K562 (cell line): ENCODE measurements around the gene USP49. TPM values are rescaled to one million over a fixed set of nuclear protein-coding genes. Genes with fewer than 3 reads are reported as not detected.

Source experiments
- ATAC-seq: fragments of 200-7000 bp; cut with Tn5 transposase; 3 replicates; pipeline ENCODE4 v1.9.1; 2020; ENCODE audit warnings: moderate library complexity
- BruUV-seq: library from RNA; stranded (reverse); fragments of 400-500 nt; replicated peaks from 2 replicates; lab custom pipeline; 2021; lab: Mats Ljungman, UMichigan
- CTCF ChIA-PET: fragments of 300-600 bp; formaldehyde crosslinking; extraction: SDS; loops from one replicate; lab custom pipeline; 2021; ENCODE audit warnings: low intra/inter-chr PET ratio; lab: Yijun Ruan, JAX
- POLR2A ChIA-PET: fragments of 300-600, 350-650 bp; sonication (Branson Sonifier 250); formaldehyde crosslinking; extraction: SDS; loops from one replicate; lab custom pipeline; 2021; ENCODE audit warnings: antibody characterized with exemption, inconsistent platforms; lab: Yijun Ruan, JAX
- DNase-seq, 4 experiments: peaks; one replicate each; pipeline versions ENCODE4 v3.0.0 to v3.0.0-alpha.2; 2011 to 2018; ENCODE audit warnings: low spot score in 3 of 4, mixed read lengths in 3 of 4; ENCODE audit errors: extremely low read depth in 1 of 4
- FAIRE-seq: peaks from 2 replicates; lab custom pipeline; 2011; peaks lifted over from hg19 to GRCh38; lab: Jason Lieb, UNC
- H2AFZ ChIP-seq: 2 replicates; pipeline ENCODE4 v1.6.0; 2011; ENCODE audit warnings: low read depth, low read length, control low read depth, inconsistent platforms
- H3K27ac ChIP-seq: fragments of 200-600 bp; 3 replicates; pipeline ENCODE4 v1.8.0; 2011; ENCODE audit warnings: low read depth, mild to moderate bottlenecking, control low read depth, inconsistent platforms, low read length, moderate library complexity, mixed read lengths; ENCODE audit errors: extremely low read depth
- H3K27me3 ChIP-seq, 2 experiments: fragments of 300-600 bp in 1 of 2; 2 replicates in 1 of 2; 3 replicates in 1 of 2; pipeline versions ENCODE4 v1.6.0 to v1.8.0; 2011; ENCODE audit warnings: inconsistent platforms in 2 of 2, low read length in 2 of 2, mild to moderate bottlenecking in 1 of 2, mixed read lengths in 1 of 2, moderate library complexity in 1 of 2; ENCODE audit not compliant: control insufficient read depth in 2 of 2, insufficient read depth in 2 of 2
- H3K36me3 ChIP-seq: fragments of 300-600 bp; 3 replicates; pipeline ENCODE4 v1.8.0; 2011; ENCODE audit warnings: mild to moderate bottlenecking, low read length, inconsistent platforms; ENCODE audit not compliant: control insufficient read depth, insufficient read depth
- H3K4me1 ChIP-seq, 2 experiments: fragments of 200-600 bp in 1 of 2; replicated peaks in 1 of 2; 2 replicates in 1 of 2; 3 replicates in 1 of 2; pipeline versions ENCODE4 v1.5.1 to v1.8.0; 2011; ENCODE audit warnings: inconsistent platforms in 2 of 2, low read length in 2 of 2, mild to moderate bottlenecking in 1 of 2, mixed read lengths in 1 of 2, moderate library complexity in 1 of 2; ENCODE audit not compliant: control insufficient read depth in 2 of 2, insufficient read depth in 2 of 2
- H3K4me2 ChIP-seq: 2 replicates; pipeline ENCODE4 v1.6.1; 2011; ENCODE audit warnings: low read length, control low read depth, inconsistent platforms, mixed read lengths; ENCODE audit not compliant: insufficient read depth
- H3K4me3 ChIP-seq: fragments of 200-600 bp; sonication (generic), shearing (Covaris generic); 2 replicates; pipeline ENCODE4 v1.5.1; 2016; ENCODE audit warnings: control low read depth, inconsistent platforms
- H3K79me2 ChIP-seq: fragments of 200-600 bp; 3 replicates; pipeline ENCODE4 v1.8.0; 2011; ENCODE audit warnings: low read length, inconsistent platforms; ENCODE audit not compliant: control insufficient read depth, insufficient read depth
- H3K9ac ChIP-seq, 2 experiments: 2 replicates each; pipeline versions ENCODE4 v1.6.0 to v1.6.1; 2011; ENCODE audit warnings: low read depth in 2 of 2, low read length in 2 of 2, control low read depth in 1 of 2, inconsistent platforms in 1 of 2, mild to moderate bottlenecking in 1 of 2, mixed read lengths in 1 of 2; ENCODE audit not compliant: insufficient read depth in 1 of 2
- H3K9me1 ChIP-seq: one replicate; pipeline ENCODE4 v1.6.0; 2011; ENCODE audit warnings: inconsistent platforms, mild to moderate bottlenecking, low read length, moderate library complexity; ENCODE audit not compliant: control insufficient read depth, insufficient read depth
- H3K9me3 ChIP-seq: replicated peaks from 2 replicates; pipeline ENCODE4 v1.5.1; 2011; ENCODE audit warnings: low read depth, low read length, inconsistent platforms; ENCODE audit not compliant: control insufficient read depth, insufficient read depth
- H4K20me1 ChIP-seq: replicated peaks from 2 replicates; pipeline ENCODE4 v1.6.1; 2011; ENCODE audit warnings: low read length, inconsistent platforms, mixed read lengths; ENCODE audit not compliant: control insufficient read depth, insufficient read depth
- ATF1 ChIP-seq, 2 experiments: fragments of 450-650 bp in 1 of 2; IDR thresholded peaks; 2 replicates each; pipeline ENCODE4 v1.6.1; 2016; ENCODE audit warnings: missing compliant biosample characterization in 1 of 2, missing genetic modification characterization in 1 of 2
- BCLAF1 ChIP-seq, 2 experiments: fragments of 450-650 bp in 1 of 2; IDR thresholded peaks; 2 replicates each; pipeline ENCODE4 v1.6.1; 2011 to 2017; ENCODE audit warnings: low read depth in 2 of 2, antibody characterized with exemption in 1 of 2, borderline replicate concordance in 1 of 2, low read length in 1 of 2, mild to moderate bottlenecking in 1 of 2, mixed read lengths in 1 of 2; ENCODE audit not compliant: control insufficient read depth in 1 of 2
- E2F1 ChIP-seq: sonication (generic); formaldehyde crosslinking; IDR thresholded peaks from 2 replicates; pipeline ENCODE4 v1.8.1; 2023; ENCODE audit warnings: mild to moderate bottlenecking, missing genetic modification reagents, moderate library complexity
- MEIS2 ChIP-seq: fragments of 450-650 bp; IDR thresholded peaks from 2 replicates; pipeline ENCODE4 v1.6.1; 2014; ENCODE audit warnings: mild to moderate bottlenecking; ENCODE audit not compliant: partially characterized antibody
- RFX7 ChIP-seq: fragments of 250-450 bp; sonication (Bioruptor Pico); IDR thresholded peaks from 2 replicates; pipeline ENCODE4 v1.5.1; 2021; ENCODE audit warnings: mild to moderate bottlenecking
- TCFL5 ChIP-seq: fragments of 250-450 bp; sonication (Bioruptor Pico); conservative IDR thresholded peaks from 2 replicates; pipeline ENCODE4 v1.6.1; 2021; ENCODE audit warnings: mild to moderate bottlenecking, moderate library complexity, matching md5 sums
- ZNF165 ChIP-seq: fragments of 250-450 bp; sonication (Bioruptor Pico); IDR thresholded peaks from 2 replicates; pipeline ENCODE4 v1.4.0; 2020; ENCODE audit warnings: borderline replicate concordance
- ZNF217 ChIP-seq: sonication (generic); formaldehyde crosslinking; IDR thresholded peaks from 2 replicates; pipeline ENCODE4 v1.8.0; 2022; ENCODE audit warnings: mild to moderate bottlenecking, missing genetic modification reagents
- ZNF395 ChIP-seq: fragments of 200-800 bp; sonication (Bioruptor generic); IDR thresholded peaks from 2 replicates; pipeline ENCODE4 v1.6.1; 2017; ENCODE audit warnings: missing genetic modification characterization, missing compliant biosample characterization
- ZNF639 ChIP-seq, 2 experiments: fragments of 200-800 bp in 1 of 2; sonication (Bioruptor generic) in 1 of 2; sonication (generic) in 1 of 2; formaldehyde crosslinking in 1 of 2; IDR thresholded peaks in 1 of 2; conservative IDR thresholded peaks in 1 of 2; 2 replicates each; pipeline versions ENCODE4 v1.5.0 to v1.6.1; 2016 to 2020; ENCODE audit warnings: missing compliant biosample characterization in 1 of 2, missing genetic modification characterization in 1 of 2, missing genetic modification reagents in 1 of 2
- WGBS: fragments of 100-300 bp; shearing (Covaris generic); methylation state at CpG from one replicate; pipeline ENCODE4 v1.1.6; 2016; ENCODE audit warnings: low coverage, mixed read lengths; ENCODE audit not compliant: insufficient coverage; ENCODE audit errors: missing lambda C conversion rate; 5-methylcytosine and 5-hydroxymethylcytosine counted together
- in situ Hi-C: fragments of 300-500 bp; cut with MboI; formaldehyde crosslinking; loops from 4 replicates; pipeline ENCODE4 v1.15.0; 2018; ENCODE audit warnings: inconsistent platforms, mixed read lengths
- intact Hi-C: fragments of 100-400 bp; cut with micrococcal nuclease; formaldehyde crosslinking; loops from 2 replicates; pipeline ENCODE4 v1.14.2; 2022
- polyA plus RNA-seq, 8 experiments: library from polyadenylated mRNA; depleted of rRNA in 4 of 8; stranded (reverse) in 5 of 8; unstranded in 3 of 8; fragments of >200 nt; fragmentation: Nextera tagmentation in 2 of 8; fragmentation: Illumina TruSeq in 1 of 8; extraction: Ambion mirVana in 2 of 8; extraction: Trizol in 1 of 8; gene quantifications; 2 replicates each; pipeline versions ENCODE4 v1.2.1 to v1.2.3, GENCODE V29; 2011 to 2014; ENCODE audit warnings: inconsistent platforms in 1 of 8, missing spikeins in 1 of 8
- total RNA-seq, 7 experiments: library from RNA; depleted of rRNA in 6 of 7; stranded (reverse); fragments of >200 nt in 6 of 7; fragmentation: Illumina TruSeq in 2 of 7; extraction: Trizol in 2 of 7; gene quantifications; 2 replicates each; pipeline versions ENCODE4 v1.2.1 to v1.2.3, GENCODE V29; 2011 to 2021; ENCODE audit warnings: low replicate concordance in 1 of 7

USP49 gene
- total and polyA plus RNA-seq, 9 of the 15 experiments (the other 6 are each of a cell fraction or from before 2014, with no cell fraction given): 1.0 to 9.9 (median 6.5) TPM

- no peaks in the 10 kb centered on the region for H3K27me3 ChIP-seq
- WGBS: 5% methylated on average over 1 of the region's 1 CpG
- no peaks in the 10 kb centered on the region for H3K9me1 ChIP-seq
- FAIRE-seq (no peak), DNase-seq (no peak), ATAC-seq (no peak)
- H3K9me3 ChIP-seq: no peaks in the 10 kb centered on the region
- peaks cover 97% of the 10 kb centered on the region for H3K36me3 ChIP-seq
- ChIA-PET POLR2A (interaction anchor here (0.7 to 13.7 kb wide), 10 partner anchors 9 to 149 kb away, joined by 3 to 166 read pairs (median 4); partner anchors contain the start of genes BYSL, MED20 and USP49), CTCF (no interaction called here)
- no peak overlapping the region for H3K27ac ChIP-seq
- BruUV-seq: TSS peak; percentile 20
- peaks cover 48 to 53% of the 10 kb centered on the region in 2 experiments for H3K4me1 ChIP-seq
- H3K79me2 ChIP-seq: peaks cover 61% of the 10 kb centered on the region
- in situ Hi-C loops: loop anchor here (5.0 kb wide), 1 partner anchor 107 kb away; no protein-coding TSS in a partner anchor
- no peak overlapping the region for H2AFZ ChIP-seq
- intact Hi-C loops: loop anchor here (5.0 to 10.0 kb wide), 2 partner anchors 260 to 282 kb away; partner anchors contain the start of genes GUCA1B and MRPS10
- no peak overlapping the region for H3K9ac ChIP-seq
- peaks cover 18% of the 10 kb centered on the region for H4K20me1 ChIP-seq
- no peak overlapping the region for H3K4me3 ChIP-seq
- H3K4me2 ChIP-seq: no peak overlapping the region
- TF ChIP-seq ZNF217 (CRISPR knock-in tag): no peak
- no peak for TF ChIP-seq ZNF395 (CRISPR knock-in tag)
- TF ChIP-seq RFX7: no peak
- no peak for TF ChIP-seq ZNF639 (CRISPR knock-in tag; conservative IDR thresholded peaks at IDR 0.05 in 1 of 2, IDR thresholded peaks at IDR 0.05 in 1 of 2)
- TF ChIP-seq ZNF165 (CRISPR knock-in tag): no peak
- TF ChIP-seq MEIS2: peak; percentile 19
- TF ChIP-seq E2F1 (CRISPR knock-in tag): no peak
- TF ChIP-seq BCLAF1 (IDR thresholded peaks at IDR 0.05; ENCODE audit: borderline replicate concordance in 1 of 2, control insufficient read depth in 1 of 2, low read depth in 2 of 2, low read length in 1 of 2): no peak
- TF ChIP-seq ATF1 (CRISPR knock-in tag; IDR thresholded peaks at IDR 0.05): no peak
- TF ChIP-seq ATF1 (tag; IDR thresholded peaks at IDR 0.05): no peak
- no peak for TF ChIP-seq TCFL5 (CRISPR knock-in tag)
Measured at GRCh38 chr6:41935193-41935574, 40.0 kb upstream of the USP49 start.
